WTC11 (cell line): ENCODE data around the gene CHST11.

Experiments
- CBFB ChIP-seq: sonication (generic); formaldehyde crosslinking; IDR thresholded peaks from 2 replicates; pipeline ENCODE4 v1.8.1; 2022; ENCODE audit warnings: mild to moderate bottlenecking, low read depth, missing genetic modification reagents
- NR1H2 ChIP-seq: sonication (generic); formaldehyde crosslinking; IDR thresholded peaks from 2 replicates; pipeline ENCODE4 v1.9.0; 2021; ENCODE audit warnings: mild to moderate bottlenecking, moderate library complexity, missing genetic modification reagents
- TF ChIP-seq, protein P1 (sequence below): fragments of 200-600 bp; IDR thresholded peaks from 2 replicates; pipeline ENCODE4 v1.8.0; 2022; ENCODE audit warnings: antibody characterized with exemption

- TF ChIP-seq NR1H2 (CRISPR knock-in tag) (no peak), CBFB (CRISPR knock-in tag) (no peak)
- TF ChIP-seq, protein P1, sequence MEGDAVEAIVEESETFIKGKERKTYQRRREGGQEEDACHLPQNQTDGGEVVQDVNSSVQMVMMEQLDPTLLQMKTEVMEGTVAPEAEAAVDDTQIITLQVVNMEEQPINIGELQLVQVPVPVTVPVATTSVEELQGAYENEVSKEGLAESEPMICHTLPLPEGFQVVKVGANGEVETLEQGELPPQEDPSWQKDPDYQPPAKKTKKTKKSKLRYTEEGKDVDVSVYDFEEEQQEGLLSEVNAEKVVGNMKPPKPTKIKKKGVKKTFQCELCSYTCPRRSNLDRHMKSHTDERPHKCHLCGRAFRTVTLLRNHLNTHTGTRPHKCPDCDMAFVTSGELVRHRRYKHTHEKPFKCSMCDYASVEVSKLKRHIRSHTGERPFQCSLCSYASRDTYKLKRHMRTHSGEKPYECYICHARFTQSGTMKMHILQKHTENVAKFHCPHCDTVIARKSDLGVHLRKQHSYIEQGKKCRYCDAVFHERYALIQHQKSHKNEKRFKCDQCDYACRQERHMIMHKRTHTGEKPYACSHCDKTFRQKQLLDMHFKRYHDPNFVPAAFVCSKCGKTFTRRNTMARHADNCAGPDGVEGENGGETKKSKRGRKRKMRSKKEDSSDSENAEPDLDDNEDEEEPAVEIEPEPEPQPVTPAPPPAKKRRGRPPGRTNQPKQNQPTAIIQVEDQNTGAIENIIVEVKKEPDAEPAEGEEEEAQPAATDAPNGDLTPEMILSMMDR, result no peak
Measured at GRCh38 chr12:104708891-104709290, 252.1 kb downstream of the CHST11 start.
